Bronchial epithelial cell (primary cell): ENCODE data around the gene GRK2. TPM values are rescaled to one million over a fixed set of nuclear protein-coding genes. Genes with fewer than 3 reads are reported as not detected.
A peak's percentile ranks its signal among the peaks of the same experiment; 100 is the strongest.

Experiments
- DNase-seq: peaks from one replicate; pipeline ENCODE4 v3.0.0-alpha.2; 2010; ENCODE audit warnings: low read depth
- FAIRE-seq: peaks from 2 replicates; lab custom pipeline; 2011; peaks lifted over from hg19 to GRCh38; lab: Jason Lieb, UNC
- H3K27me3 ChIP-seq: 2 replicates; pipeline ENCODE4 v1.5.1; 2011; ENCODE audit warnings: low read length; ENCODE audit not compliant: control insufficient read depth, insufficient read depth
- H3K36me3 ChIP-seq: 2 replicates; pipeline ENCODE4 v1.5.1; 2011; ENCODE audit warnings: low read length; ENCODE audit not compliant: control insufficient read depth, insufficient read depth
- H3K4me3 ChIP-seq: 2 replicates; pipeline ENCODE4 v1.5.1; 2011; ENCODE audit warnings: mild to moderate bottlenecking, low read depth, low read length, control low read depth
- CTCF ChIP-seq: IDR thresholded peaks from 2 replicates; pipeline ENCODE4 v1.5.1; 2011; ENCODE audit warnings: mild to moderate bottlenecking, moderate library complexity, low read length, control low read depth, inconsistent platforms; ENCODE audit not compliant: insufficient read depth, severe bottlenecking
- total RNA-seq: library from RNA; depleted of rRNA; stranded (reverse); fragments of >200 nt; gene quantifications from 2 replicates; pipeline ENCODE4 v1.2.1, GENCODE V29; 2014

GRK2 gene
- total RNA-seq, 1 donor from 2014 or later = 55.0 TPM

GRCh38 chr11:67243051-67243450, 23.2 kb upstream of the GRK2 start:
- Histone ChIP-seq H3K4me3 (no peak overlapping the region), H3K36me3 (peaks cover 15% of the 10 kb centered on the region), H3K27me3 (no peaks in the 10 kb centered on the region)
- FAIRE-seq (no peak), DNase-seq (no peak)
- no peak for TF ChIP-seq CTCF

DNA sequence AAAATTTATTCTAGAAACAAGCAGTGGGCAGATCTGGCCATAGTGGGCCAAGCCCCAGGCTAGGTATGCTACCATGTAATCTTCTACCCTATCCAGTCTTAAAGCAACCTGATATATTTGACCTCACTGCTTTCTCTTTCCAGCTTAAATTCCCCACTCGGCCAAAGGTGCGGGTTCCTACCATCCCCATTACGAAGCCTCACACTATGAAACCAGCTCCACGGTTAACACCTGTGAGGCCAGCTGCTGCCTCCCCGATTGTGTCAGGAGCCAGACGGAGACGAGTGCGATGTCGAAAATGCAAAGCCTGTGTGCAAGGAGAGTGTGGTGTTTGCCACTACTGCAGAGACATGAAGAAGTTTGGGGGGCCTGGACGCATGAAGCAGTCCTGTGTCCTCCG, 21.2 kb upstream of the GRK2 start:
- TF ChIP-seq CTCF = no peak
- Histone ChIP-seq H3K4me3 (no peak overlapping the region), H3K27me3 (no peaks in the 10 kb centered on the region), H3K36me3 (peaks cover 20% of the 10 kb centered on the region)
- FAIRE-seq (no peak), DNase-seq (no peak)

DNA sequence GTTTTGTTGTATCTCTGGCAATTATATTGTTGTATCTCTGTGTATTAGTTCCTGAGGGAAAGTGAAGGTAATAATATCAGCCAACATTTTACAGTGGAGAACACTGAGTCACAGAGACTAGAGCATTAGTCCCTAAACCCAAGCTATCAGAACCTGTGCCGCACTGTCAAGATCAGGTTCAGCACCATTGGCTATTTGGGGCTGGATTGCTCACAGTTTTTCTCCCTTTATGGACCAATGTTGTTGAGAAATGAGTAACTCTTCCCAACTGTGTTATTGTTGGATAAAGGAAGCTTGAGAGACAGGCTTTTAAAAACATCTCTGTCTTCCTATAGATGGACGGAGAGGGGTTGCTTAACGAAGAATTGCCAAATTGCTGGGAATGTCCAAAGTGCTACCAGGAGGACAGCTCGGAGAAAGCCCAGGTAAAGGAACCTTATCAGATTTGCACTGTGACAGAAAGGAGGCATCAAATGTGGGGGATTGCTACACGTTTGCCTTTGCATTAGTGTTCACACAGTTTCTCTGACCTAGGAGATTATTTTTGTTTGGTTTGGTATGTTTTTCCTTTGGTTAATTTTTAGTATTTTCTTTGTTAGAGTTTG, 18.2 kb upstream of the GRK2 start:
- H3K27me3 ChIP-seq = no peaks in the 10 kb centered on the region
- no peak for DNase-seq
- FAIRE-seq = no peak
- H3K4me3 ChIP-seq = no peak overlapping the region
- peaks cover 35% of the 10 kb centered on the region for H3K36me3 ChIP-seq
- TF ChIP-seq CTCF = no peak

DNA sequence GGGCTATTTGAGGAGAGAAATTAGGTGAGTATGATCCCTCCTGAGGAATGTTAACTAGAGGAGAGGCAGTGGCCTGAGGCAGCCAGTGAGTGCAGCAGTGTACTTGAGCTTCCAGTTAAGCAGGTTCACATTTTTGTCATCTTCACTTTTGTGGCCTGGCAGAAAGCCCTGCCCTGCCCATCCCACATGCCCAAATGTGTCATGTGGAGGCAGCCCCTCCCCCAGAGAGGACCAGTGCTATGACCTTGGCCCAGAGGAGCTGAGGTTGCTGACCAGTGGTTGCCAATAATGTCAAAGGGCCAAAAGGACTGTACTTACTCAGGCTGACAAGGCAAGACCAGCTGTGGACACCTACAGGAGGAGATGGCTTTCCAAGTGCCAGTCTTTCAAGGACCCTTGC, 17.6 kb upstream of the GRK2 start:
- DNase-seq (peak; percentile 85), FAIRE-seq (no peak)
- no peak for TF ChIP-seq CTCF
- Histone ChIP-seq H3K36me3 (peaks cover 38% of the 10 kb centered on the region), H3K27me3 (no peaks in the 10 kb centered on the region), H3K4me3 (no peak overlapping the region)

GRCh38 chr11:67250059-67251043, 15.9 kb upstream of the GRK2 start:
- TF ChIP-seq CTCF = no peak
- Histone ChIP-seq H3K4me3 (no peak overlapping the region), H3K27me3 (no peaks in the 10 kb centered on the region), H3K36me3 (peaks cover 49% of the 10 kb centered on the region)
- DNase-seq = no peak
- no peak for FAIRE-seq
